Measurements from ENCODE around the gene LTO1.
A peak's percentile ranks its signal among the peaks of the same experiment; 100 is the strongest.
"Not testable (repeated sequence)": the region's sequence is repeated elsewhere in the genome, so short reads cannot be mapped to it uniquely, and the experiment has no call there.

The LTO1 gene

GRCh38 chr11:69697469-69697843, 22.3 kb upstream of the LTO1 start:
- no peak overlapping the region for H4K8ac ChIP-seq (ENCODE audit: low read depth, low read length)
- peak overlapping the region; percentile 43 for H2BK15ac ChIP-seq (ENCODE audit: low read length)
- H3K18ac ChIP-seq (ENCODE audit: low read length): peak overlapping the region; percentile 78
- H2AK5ac ChIP-seq (ENCODE audit: low read depth, low read length): no peak overlapping the region
- DNase-seq (ENCODE audit: low spot score): no peak
- peak overlapping the region; percentile 15 for H2AFZ ChIP-seq (ENCODE audit: low read length)
- no peak overlapping the region for H3K9ac ChIP-seq (ENCODE audit: low read depth, low read length, poor library complexity)
- no peak overlapping the region for H2BK120ac ChIP-seq (ENCODE audit: low read depth, low read length)
- H2BK12ac ChIP-seq (ENCODE audit: low read length): no peak overlapping the region
- WGBS, 2 donors (ENCODE audit: extremely low coverage in 2 of 2, insufficient read length in 2 of 2, insufficient replicate concordance in 1 of 2): no CpG with 5 or more reads among the region's 8 CpGs
- no peak overlapping the region for H2BK5ac ChIP-seq (ENCODE audit: low read length)
- H3K4ac ChIP-seq (ENCODE audit: low read length): no peak overlapping the region
- H3K27ac ChIP-seq (replicated peaks; ENCODE audit: low read length): no peak overlapping the region
- no peak overlapping the region for H3K4me2 ChIP-seq (ENCODE audit: insufficient read depth, low read length, poor library complexity, severe bottlenecking)
- no peak overlapping the region for H3K4me3 ChIP-seq (ENCODE audit: low read length in 2 of 2)
- no peak overlapping the region for H3K23ac ChIP-seq (ENCODE audit: low read depth, low read length, poor library complexity)
- H3K27me3 ChIP-seq (ENCODE audit: control insufficient read depth in 3 of 3, insufficient read depth in 3 of 3, low read depth in 1 of 3, low read length in 3 of 3): peaks cover 0 to 31% (median 14%) of the 10 kb centered on the region in 3 experiments
- peaks cover 12 to 22% of the 10 kb centered on the region in 2 donors for H3K4me1 ChIP-seq (ENCODE audit: control insufficient read depth in 2 of 2, insufficient read depth in 1 of 2, low read depth in 1 of 2, low read length in 2 of 2)
- H3K14ac ChIP-seq (ENCODE audit: low read length): no peak overlapping the region
- no peaks in the 10 kb centered on the region for H3K36me3 ChIP-seq (replicated peaks in 1 of 2; ENCODE audit: control insufficient read depth in 2 of 2, insufficient read depth in 2 of 2, low read length in 2 of 2)
- H3K9me3 ChIP-seq (replicated peaks in 1 of 2; ENCODE audit: control insufficient read depth in 2 of 2, insufficient read depth in 1 of 2, low read depth in 1 of 2, low read length in 2 of 2): no peaks in the 10 kb centered on the region
- H4K91ac ChIP-seq (ENCODE audit: low read depth, low read length, poor library complexity): no peak overlapping the region
- H3K79me1 ChIP-seq (ENCODE audit: low read depth, low read length): no peaks in the 10 kb centered on the region

- H3K27ac ChIP-seq (replicated peaks; ENCODE audit: low read length): no peak overlapping the region
These were observed 21.8 kb upstream of the LTO1 start for GRCh38 chr11:69696749-69697468.

GRCh38 chr11:69695995-69696394, 20.8 kb upstream of the LTO1 start:
- not testable (repeated sequence) for H2BK5ac ChIP-seq (ENCODE audit: low read length); H4K91ac ChIP-seq (ENCODE audit: low read depth, low read length, poor library complexity); H2AFZ ChIP-seq (ENCODE audit: low read length); H3K23ac ChIP-seq (ENCODE audit: low read depth, low read length, poor library complexity); H2BK15ac ChIP-seq (ENCODE audit: low read length); H2BK12ac ChIP-seq (ENCODE audit: low read length); H3K4me3 ChIP-seq (ENCODE audit: low read length in 2 of 2); H3K79me1 ChIP-seq (ENCODE audit: low read depth, low read length); DNase-seq (ENCODE audit: low spot score); H3K4me2 ChIP-seq (ENCODE audit: insufficient read depth, low read length, poor library complexity, severe bottlenecking); H3K9me3 ChIP-seq (replicated peaks in 1 of 2; ENCODE audit: control insufficient read depth in 2 of 2, insufficient read depth in 1 of 2, low read depth in 1 of 2, low read length in 2 of 2); H2AK5ac ChIP-seq (ENCODE audit: low read depth, low read length); H4K8ac ChIP-seq (ENCODE audit: low read depth, low read length); H3K27ac ChIP-seq (replicated peaks; ENCODE audit: low read length); H2BK120ac ChIP-seq (ENCODE audit: low read depth, low read length); H3K9ac ChIP-seq (ENCODE audit: low read depth, low read length, poor library complexity); H3K36me3 ChIP-seq (replicated peaks in 1 of 2; ENCODE audit: control insufficient read depth in 2 of 2, insufficient read depth in 2 of 2, low read length in 2 of 2); H3K14ac ChIP-seq (ENCODE audit: low read length); H3K4ac ChIP-seq (ENCODE audit: low read length); H3K18ac ChIP-seq (ENCODE audit: low read length)
- H3K27me3 ChIP-seq (ENCODE audit: control insufficient read depth in 3 of 3, insufficient read depth in 3 of 3, low read depth in 1 of 3, low read length in 3 of 3): peaks cover 0 to 16% (median 0%) of the 10 kb centered on the region in 3 experiments
- peaks cover 12% of the 10 kb centered on the region in 2 donors for H3K4me1 ChIP-seq (ENCODE audit: control insufficient read depth in 2 of 2, insufficient read depth in 1 of 2, low read depth in 1 of 2, low read length in 2 of 2)
- no CpG with 5 or more reads among the region's 6 CpGs for WGBS, 2 donors (ENCODE audit: extremely low coverage in 2 of 2, insufficient read length in 2 of 2, insufficient replicate concordance in 1 of 2)

More at GRCh38 chr11:69696749-69697468, 21.8 kb upstream of the LTO1 start:
- no peak overlapping the region for H3K14ac ChIP-seq (ENCODE audit: low read length)
- no peaks in the 10 kb centered on the region for H3K79me1 ChIP-seq (ENCODE audit: low read depth, low read length)
- H2BK12ac ChIP-seq (ENCODE audit: low read length): no peak overlapping the region
- peak overlapping the region; percentile 78 for H3K18ac ChIP-seq (ENCODE audit: low read length)
- H3K9ac ChIP-seq (ENCODE audit: low read depth, low read length, poor library complexity): no peak overlapping the region
- peaks cover 12 to 17% of the 10 kb centered on the region in 2 donors for H3K4me1 ChIP-seq (ENCODE audit: control insufficient read depth in 2 of 2, insufficient read depth in 1 of 2, low read depth in 1 of 2, low read length in 2 of 2)
- WGBS, 2 donors (ENCODE audit: extremely low coverage in 2 of 2, insufficient read length in 2 of 2, insufficient replicate concordance in 1 of 2): no CpG with 5 or more reads among the region's 15 CpGs
- no peak for DNase-seq (ENCODE audit: low spot score)
- H3K27me3 ChIP-seq (ENCODE audit: control insufficient read depth in 3 of 3, insufficient read depth in 3 of 3, low read depth in 1 of 3, low read length in 3 of 3): peaks cover 0 to 25% (median 8%) of the 10 kb centered on the region in 3 experiments
- H4K8ac ChIP-seq (ENCODE audit: low read depth, low read length): no peak overlapping the region
- H2BK5ac ChIP-seq (ENCODE audit: low read length): no peak overlapping the region
- peak overlapping the region; percentile 3 for H2AK5ac ChIP-seq (ENCODE audit: low read depth, low read length)
- H3K9me3 ChIP-seq (replicated peaks in 1 of 2; ENCODE audit: control insufficient read depth in 2 of 2, insufficient read depth in 1 of 2, low read depth in 1 of 2, low read length in 2 of 2): no peaks in the 10 kb centered on the region
- H3K36me3 ChIP-seq (replicated peaks in 1 of 2; ENCODE audit: control insufficient read depth in 2 of 2, insufficient read depth in 2 of 2, low read length in 2 of 2): no peaks in the 10 kb centered on the region
- no peak overlapping the region for H3K4me2 ChIP-seq (ENCODE audit: insufficient read depth, low read length, poor library complexity, severe bottlenecking)
- no peak overlapping the region for H2BK15ac ChIP-seq (ENCODE audit: low read length)
- H4K91ac ChIP-seq (ENCODE audit: low read depth, low read length, poor library complexity): no peak overlapping the region
- no peak overlapping the region for H3K4ac ChIP-seq (ENCODE audit: low read length)
- H2AFZ ChIP-seq (ENCODE audit: low read length): peak overlapping the region; percentile 15
- no peak overlapping the region for H3K4me3 ChIP-seq (ENCODE audit: low read length in 2 of 2)
- no peak overlapping the region for H3K23ac ChIP-seq (ENCODE audit: low read depth, low read length, poor library complexity)
- H2BK120ac ChIP-seq (ENCODE audit: low read depth, low read length): no peak overlapping the region

- H3K23ac ChIP-seq (ENCODE audit: low read depth, low read length, poor library complexity): no peak overlapping the region
- H4K8ac ChIP-seq (ENCODE audit: low read depth, low read length): no peak overlapping the region
- H3K27ac ChIP-seq (replicated peaks; ENCODE audit: low read length): no peak overlapping the region
- H3K27me3 ChIP-seq (ENCODE audit: control insufficient read depth in 3 of 3, insufficient read depth in 3 of 3, low read depth in 1 of 3, low read length in 3 of 3): peaks cover 0 to 13% (median 0%) of the 10 kb centered on the region in 3 experiments
- H3K36me3 ChIP-seq (replicated peaks in 1 of 2; ENCODE audit: control insufficient read depth in 2 of 2, insufficient read depth in 2 of 2, low read length in 2 of 2): no peaks in the 10 kb centered on the region
- no peak overlapping the region for H3K4ac ChIP-seq (ENCODE audit: low read length)
- no peak overlapping the region for H2AFZ ChIP-seq (ENCODE audit: low read length)
- H2BK15ac ChIP-seq (ENCODE audit: low read length): no peak overlapping the region
- no CpG with 5 or more reads among the region's 7 CpGs for WGBS, 2 donors (ENCODE audit: extremely low coverage in 2 of 2, insufficient read length in 2 of 2, insufficient replicate concordance in 1 of 2)
- no peak overlapping the region for H2BK5ac ChIP-seq (ENCODE audit: low read length)
- H3K18ac ChIP-seq (ENCODE audit: low read length): no peak overlapping the region
- H3K9ac ChIP-seq (ENCODE audit: low read depth, low read length, poor library complexity): no peak overlapping the region
- no peak overlapping the region for H2BK120ac ChIP-seq (ENCODE audit: low read depth, low read length)
- no peak overlapping the region for H2BK12ac ChIP-seq (ENCODE audit: low read length)
- DNase-seq (ENCODE audit: low spot score): no peak
- no peak overlapping the region for H2AK5ac ChIP-seq (ENCODE audit: low read depth, low read length)
- H3K79me1 ChIP-seq (ENCODE audit: low read depth, low read length): no peaks in the 10 kb centered on the region
- H3K4me2 ChIP-seq (ENCODE audit: insufficient read depth, low read length, poor library complexity, severe bottlenecking): no peak overlapping the region
- H3K9me3 ChIP-seq (replicated peaks in 1 of 2; ENCODE audit: control insufficient read depth in 2 of 2, insufficient read depth in 1 of 2, low read depth in 1 of 2, low read length in 2 of 2): no peaks in the 10 kb centered on the region
- H3K4me3 ChIP-seq (ENCODE audit: low read length in 2 of 2): no peak overlapping the region
- no peak overlapping the region for H4K91ac ChIP-seq (ENCODE audit: low read depth, low read length, poor library complexity)
- peaks cover 8 to 9% of the 10 kb centered on the region in 2 donors for H3K4me1 ChIP-seq (ENCODE audit: control insufficient read depth in 2 of 2, insufficient read depth in 1 of 2, low read depth in 1 of 2, low read length in 2 of 2)
- no peak overlapping the region for H3K14ac ChIP-seq (ENCODE audit: low read length)
These were observed 20.4 kb upstream of the LTO1 start for GRCh38 chr11:69695581-69695980.

All from neuronal stem cell (in vitro differentiated cells).